PFSK-1 (cell line): Measurements from ENCODE around the gene TDO2.

Experiments used
- POLR2AphosphoS5 ChIP-seq: IDR thresholded peaks from 2 replicates; pipeline ENCODE4 v1.6.1; 2012; ENCODE audit warnings: low read depth, mild to moderate bottlenecking, control low read depth, low read length, moderate library complexity
- REST ChIP-seq, 2 experiments: IDR thresholded peaks; 2 replicates each; pipeline versions ENCODE4 v1.6.1 to v1.8.0; 2011 to 2012; ENCODE audit warnings: low read depth in 2 of 2, low read length in 2 of 2, control low read depth in 1 of 2, inconsistent platforms in 1 of 2, mild to moderate bottlenecking in 1 of 2, moderate library complexity in 1 of 2; ENCODE audit not compliant: insufficient read depth in 1 of 2
- TAF1 ChIP-seq: IDR thresholded peaks from 2 replicates; pipeline ENCODE4 v1.6.1; 2012; ENCODE audit warnings: low read length, control low read depth, borderline replicate concordance; ENCODE audit not compliant: insufficient read depth

GRCh38 chr4:155962767-155963166 lies 59.3 kb downstream of the TDO2 start:
- TF ChIP-seq REST (IDR thresholded peaks at IDR 0.05; ENCODE audit: insufficient read depth in 1 of 2, low read depth in 2 of 2, low read length in 2 of 2) (no peak), POLR2AphosphoS5 (no peak), TAF1 (no peak)
